ENCODE results near the gene TMED9.

- no peak for TF ChIP-seq CTCF (IDR thresholded peaks at IDR 0.05; ENCODE audit: low read depth, low read length)
- TF ChIP-seq EZH2phosphoT487 (IDR thresholded peaks at IDR 0.05; ENCODE audit: low read depth) = no peak
These were observed 17.4 kb downstream of the TMED9 start for GRCh38 chr5:177609076-177610059.

Data from OCI-LY3 (cell line).